Heart right ventricle (tissue), 12 donors: ENCODE measurements around the gene RAD21L1. TPM values are rescaled to one million over a fixed set of nuclear protein-coding genes. Genes with fewer than 3 reads are reported as not detected.

Source experiments
- polyA plus RNA-seq, 2 donors: library from polyadenylated mRNA; stranded (reverse); fragments of 200-250 nt; gene quantifications; one replicate each; pipeline ENCODE4 v1.2.3, GENCODE V29; 2013
- total RNA-seq, 10 donors: library from RNA; stranded (reverse); fragmentation: NEBNext Ultra II Directional in 3 of 10; extraction: Animal tissue kit (Norgen Biotek cat#: 25700) in 3 of 10; gene quantifications; one replicate each; pipeline versions ENCODE4 v1.2.1 to v1.2.4, GENCODE V29; 2021 to 2023
- donor health status: ischemic (EF 13 %, LVEDD 7.1; RV severe dilation, severe dysfunction).
- donor health status: healthy with polysubstance abuse.
- donor health status: DM: no; HTN: yes; CAD: no.
- donor health status: DM: no; HTN: no; CAD: no.
- donor health status: ischemic (EF 25% LVEDD 6.9; RV normal size, moderate dysfunction).
- donor health status: ischemic (EF 25% LVEDD 5.7; RV mildly dilated, moderate dysfunction).
- donor health status: healthy.
- donor health status: nonischemic (EF 11% LVEDD 7.7; RV severe dilation, severe dysfunction).
- donor health status: DM: yes; HTN: yes; CAD: no.
- donor health status: PGD.
- donor health status: ischemic (EF 29% LVEDD 5.4; RV normal size, mild dysfunction).
- donor health status: nonischemic (EF 23%, LVEDD 6.1; RV moderate dilation, normal function).

RAD21L1 gene
- total and polyA plus RNA-seq, 12 donors: not detected

Other genes starting within 250 kb of the RAD21L1 start
- under 1 TPM in 1 of 10 donors, not detected in 9; 0.61 TPM for gene RSPO4, start 223.7 kb upstream of the RAD21L1 start, total RNA-seq
- under 1 TPM in 1 of 2 donors, not detected in 1; 0.07 TPM for gene RSPO4, start 223.7 kb upstream of the RAD21L1 start, polyA plus RNA-seq
- 100 to 1,000 TPM; 105 to 181 (median 129) TPM for gene PSMF1, start 107.4 kb upstream of the RAD21L1 start, total RNA-seq
- gene PSMF1, start 107.4 kb upstream of the RAD21L1 start, polyA plus RNA-seq: 10 to 100 TPM; 22.4 to 89.5 TPM
- 1 to 10 TPM; 1.5 to 5.1 (median 2.4) TPM for gene TMEM74B, start 41.1 kb upstream of the RAD21L1 start, total RNA-seq
- gene TMEM74B, start 41.1 kb upstream of the RAD21L1 start, polyA plus RNA-seq: 10 to 100 TPM in 1 of 2 donors, 1 to 10 TPM in 1; 1.5 to 17.5 TPM
- gene C20orf202, start 22.6 kb upstream of the RAD21L1 start, total RNA-seq: under 1 TPM in 6 of 10 donors, not detected in 4; 0.18 to 0.90 (median 0.38) TPM
- under 1 TPM; 0.23 to 0.80 TPM for gene C20orf202, start 22.6 kb upstream of the RAD21L1 start, polyA plus RNA-seq
- 10 to 100 TPM in 6 of 10 donors, 1 to 10 TPM in 4; 6.0 to 14.3 (median 11.3) TPM for gene SNPH, start 40.2 kb downstream of the RAD21L1 start, total RNA-seq
- gene SNPH, start 40.2 kb downstream of the RAD21L1 start, polyA plus RNA-seq: 1 to 10 TPM; 1.5 to 4.8 TPM
- gene SDCBP2, start 103.1 kb downstream of the RAD21L1 start, total RNA-seq: 1 to 10 TPM in 9 of 10 donors, under 1 TPM in 1; 0.62 to 4.3 (median 1.8) TPM
- gene SDCBP2, start 103.1 kb downstream of the RAD21L1 start, polyA plus RNA-seq: 1 to 10 TPM; 2.7 to 4.2 TPM
- gene FKBP1A, start 167.0 kb downstream of the RAD21L1 start, total RNA-seq: 100 to 1,000 TPM; 112 to 276 (median 140) TPM
- gene FKBP1A, start 167.0 kb downstream of the RAD21L1 start, polyA plus RNA-seq: 100 to 1,000 TPM; 110 to 311 TPM
- gene NSFL1C, start 240.8 kb downstream of the RAD21L1 start, total RNA-seq: 10 to 100 TPM; 54.6 to 75.6 (median 63.8) TPM
- 10 to 100 TPM; 39.4 to 46.9 TPM for gene NSFL1C, start 240.8 kb downstream of the RAD21L1 start, polyA plus RNA-seq